Type B pancreatic cell (in vitro differentiated cells): ENCODE measurements around the gene TSPAN19. TPM values are rescaled to one million over a fixed set of nuclear protein-coding genes. Genes with fewer than 3 reads are reported as not detected.
"Not testable (repeated sequence)": the region's sequence is repeated elsewhere in the genome, so short reads cannot be mapped to it uniquely, and the experiment has no call there.

Experiments
- DNase-seq: peaks from one replicate; pipeline ENCODE4 v3.0.0; 2021; ENCODE audit warnings: mixed read lengths; ENCODE audit not compliant: unreplicated experiment; ENCODE audit errors: extremely low spot score
- H3K27ac Mint-ChIP-seq: 2 replicates; pipeline ENCODE4 v1.8.0; 2021; ENCODE audit warnings: mild to moderate bottlenecking, mixed read lengths
- H3K27me3 Mint-ChIP-seq: 2 replicates; pipeline ENCODE4 v1.8.0; 2021; ENCODE audit warnings: mixed read lengths
- H3K36me3 Mint-ChIP-seq: 2 replicates; pipeline ENCODE4 v1.8.0; 2021; ENCODE audit warnings: mixed read lengths
- H3K4me1 Mint-ChIP-seq: one replicate; pipeline ENCODE4 v1.8.0; 2021; ENCODE audit warnings: mixed read lengths; ENCODE audit not compliant: unreplicated experiment
- H3K4me3 Mint-ChIP-seq: 2 replicates; pipeline ENCODE4 v1.8.0; 2021; ENCODE audit warnings: mild to moderate bottlenecking, mixed read lengths
- H3K9me3 Mint-ChIP-seq: 2 replicates; pipeline ENCODE4 v1.8.0; 2021; ENCODE audit warnings: mixed read lengths
- CTCF ChIP-seq: fragments of 200-600 bp; sonication (generic); conservative IDR thresholded peaks from 2 replicates; pipeline ENCODE4 v1.5.0; 2021; ENCODE audit warnings: antibody characterized with exemption, mild to moderate bottlenecking
- total RNA-seq: library from RNA; stranded (reverse); gene quantifications from 2 replicates; pipeline ENCODE4 v1.2.1, GENCODE V29; 2021; ENCODE audit warnings: low replicate concordance

Gene TSPAN19
- total RNA-seq, 1 donor from 2014 or later: 0.56 TPM

DNA sequence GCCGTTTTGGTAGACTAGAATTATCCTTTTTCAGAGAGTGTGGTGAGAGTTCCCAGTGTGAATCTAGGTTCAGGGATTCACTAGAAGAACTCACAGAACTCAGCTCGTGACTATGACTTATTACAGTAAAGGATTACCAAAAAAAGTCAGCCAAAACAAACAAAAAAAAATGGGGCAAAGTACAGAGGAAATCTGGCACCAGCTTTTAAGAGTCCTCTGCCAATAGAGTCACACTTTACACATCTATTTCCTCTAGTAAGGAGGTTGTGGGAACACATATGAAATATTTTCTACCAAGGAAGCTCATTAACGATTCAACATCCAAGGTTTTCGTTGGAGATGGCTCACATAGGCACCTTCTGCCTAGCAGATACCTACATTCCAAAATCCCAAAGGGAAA lies 28.2 kb downstream of the TSPAN19 start:
- Mint-ChIP-seq H3K27ac (no peak overlapping the region), H3K36me3 (no peaks in the 10 kb centered on the region), H3K4me1 (no peaks in the 10 kb centered on the region), H3K4me3 (no peak overlapping the region), H3K9me3 (no peaks in the 10 kb centered on the region), H3K27me3 (no peaks in the 10 kb centered on the region)
- no peak for DNase-seq
- TF ChIP-seq CTCF: no peak

DNA sequence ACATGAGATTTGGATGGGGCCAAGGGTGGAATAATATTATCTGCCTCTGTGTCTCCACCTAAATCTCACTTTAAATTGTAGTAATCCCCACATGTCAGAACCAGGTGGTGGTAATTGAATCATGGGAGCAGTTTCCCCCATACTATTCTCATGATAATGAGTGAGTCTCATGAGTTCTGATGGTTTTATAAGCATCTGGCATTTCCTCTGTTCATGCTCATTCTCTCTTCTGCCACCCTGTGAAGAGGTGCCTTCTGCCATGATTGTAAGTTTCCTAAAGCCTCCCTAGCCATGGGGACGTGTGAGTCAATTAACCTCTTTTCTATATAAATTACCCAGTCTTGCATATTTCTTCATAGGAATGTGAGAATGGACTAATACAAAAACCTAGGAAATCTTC lies 29.9 kb downstream of the TSPAN19 start:
- H3K36me3 Mint-ChIP-seq: no peaks in the 10 kb centered on the region
- H3K27ac Mint-ChIP-seq: no peak overlapping the region

DNA sequence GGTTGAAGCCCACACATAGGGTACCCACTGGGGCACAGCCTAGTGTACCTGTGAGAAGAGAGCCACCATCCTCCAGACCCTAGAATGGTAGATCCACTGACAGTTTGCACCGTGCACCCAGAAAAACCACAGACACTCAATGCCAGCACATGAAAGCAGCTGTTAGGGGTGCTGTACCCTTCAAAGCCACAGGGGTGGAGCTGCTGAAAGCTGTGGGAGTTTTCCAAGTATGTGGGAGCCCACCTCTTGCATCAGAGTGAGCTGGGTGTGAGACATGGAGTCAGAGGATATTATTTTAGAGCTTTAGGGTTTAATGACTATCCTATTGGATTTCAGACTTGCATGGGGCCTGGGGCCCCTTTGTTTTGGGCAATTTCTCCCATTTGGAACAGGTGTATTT lies 30.5 kb downstream of the TSPAN19 start:
- no peak overlapping the region for H3K4me3 Mint-ChIP-seq
- no peak for TF ChIP-seq CTCF
- no peaks in the 10 kb centered on the region for H3K27me3 Mint-ChIP-seq
- no peak for DNase-seq
- H3K9me3 Mint-ChIP-seq: no peaks in the 10 kb centered on the region
- no peak overlapping the region for H3K27ac Mint-ChIP-seq
- no peaks in the 10 kb centered on the region for H3K36me3 Mint-ChIP-seq
- H3K4me1 Mint-ChIP-seq: no peaks in the 10 kb centered on the region

More for the DNA sequence above, 29.9 kb downstream of the TSPAN19 start:
- Mint-ChIP-seq H3K27me3 (no peaks in the 10 kb centered on the region), H3K4me3 (no peak overlapping the region), H3K4me1 (no peaks in the 10 kb centered on the region), H3K9me3 (no peaks in the 10 kb centered on the region)
- DNase-seq: no peak
- no peak for TF ChIP-seq CTCF

DNA sequence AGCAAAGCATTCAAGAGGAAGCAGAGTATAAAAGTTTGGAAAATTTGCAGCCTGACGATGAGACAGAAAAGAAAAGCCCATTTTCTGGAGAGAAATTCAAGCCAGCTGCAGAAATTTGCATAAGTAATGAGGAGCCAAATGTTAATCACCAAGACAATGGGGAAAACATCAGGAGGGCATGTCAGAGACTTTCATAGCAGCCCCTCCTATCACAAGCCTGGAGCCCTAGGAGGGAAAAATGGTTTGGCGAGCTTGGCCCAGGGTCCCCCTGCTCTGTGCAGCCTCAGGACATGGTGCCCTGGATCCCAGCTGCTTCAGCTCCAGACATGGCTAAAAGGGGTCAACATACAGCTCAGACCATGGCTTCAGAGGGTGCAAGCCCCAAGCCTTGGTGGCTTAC lies 31.0 kb downstream of the TSPAN19 start:
- not testable (repeated sequence) for H3K4me3 Mint-ChIP-seq, DNase-seq, H3K27me3 Mint-ChIP-seq, H3K4me1 Mint-ChIP-seq, H3K36me3 Mint-ChIP-seq, H3K9me3 Mint-ChIP-seq, H3K27ac Mint-ChIP-seq

- H3K4me1 Mint-ChIP-seq: no peaks in the 10 kb centered on the region
- H3K27ac Mint-ChIP-seq: no peak overlapping the region
- no peak for DNase-seq
- no peaks in the 10 kb centered on the region for H3K9me3 Mint-ChIP-seq
- no peak for TF ChIP-seq CTCF
- H3K27me3 Mint-ChIP-seq: no peaks in the 10 kb centered on the region
- no peaks in the 10 kb centered on the region for H3K36me3 Mint-ChIP-seq
- H3K4me3 Mint-ChIP-seq: no peak overlapping the region
These were observed 31.9 kb downstream of the TSPAN19 start for GRCh38 chr12:85004204-85004603.

- H3K9me3 Mint-ChIP-seq: no peaks in the 10 kb centered on the region
- H3K27ac Mint-ChIP-seq: no peak overlapping the region
- H3K4me1 Mint-ChIP-seq: no peaks in the 10 kb centered on the region
- H3K27me3 Mint-ChIP-seq: no peaks in the 10 kb centered on the region
- no peaks in the 10 kb centered on the region for H3K36me3 Mint-ChIP-seq
- no peak overlapping the region for H3K4me3 Mint-ChIP-seq
- TF ChIP-seq CTCF: no peak
- DNase-seq: no peak
These were observed 33.2 kb downstream of the TSPAN19 start for GRCh38 chr12:85002778-85003296.
